Measurements from ENCODE around the gene HSPG2.

GRCh38 chr1:21783679-21784603 lies 153.2 kb downstream of the HSPG2 start:
- TF ChIP-seq CTCF (conservative IDR thresholded peaks at IDR 0.05; ENCODE audit: low read length) (no peak), EZH2phosphoT487 (IDR thresholded peaks at IDR 0.05; ENCODE audit: borderline replicate concordance, low read depth, low read length) (no peak)
